Astrocyte of the cerebellum (primary cell): ENCODE data around the gene PDGFRB.

ENCODE experiments used
- DNase-seq: peaks from one replicate; pipeline ENCODE4 v3.0.0-alpha.2; 2011; ENCODE audit warnings: low read depth
- H3K4me3 ChIP-seq: 2 replicates; pipeline ENCODE4 v1.5.1; 2011; ENCODE audit warnings: mild to moderate bottlenecking, low read depth, low read length, moderate library complexity
- in situ Hi-C: cut with HindIII; loops from 2 replicates; pipeline ENCODE4 v1.10.0; 2017; ENCODE audit warnings: low sequenced_read_pairs
- TF ChIP-seq, protein P1 (sequence below): IDR thresholded peaks from 2 replicates; pipeline ENCODE4 v1.5.1; 2012; ENCODE audit warnings: low read length, low read depth, moderate library complexity, mild to moderate bottlenecking; ENCODE audit errors: missing control alignments

PDGFRB gene

DNA sequence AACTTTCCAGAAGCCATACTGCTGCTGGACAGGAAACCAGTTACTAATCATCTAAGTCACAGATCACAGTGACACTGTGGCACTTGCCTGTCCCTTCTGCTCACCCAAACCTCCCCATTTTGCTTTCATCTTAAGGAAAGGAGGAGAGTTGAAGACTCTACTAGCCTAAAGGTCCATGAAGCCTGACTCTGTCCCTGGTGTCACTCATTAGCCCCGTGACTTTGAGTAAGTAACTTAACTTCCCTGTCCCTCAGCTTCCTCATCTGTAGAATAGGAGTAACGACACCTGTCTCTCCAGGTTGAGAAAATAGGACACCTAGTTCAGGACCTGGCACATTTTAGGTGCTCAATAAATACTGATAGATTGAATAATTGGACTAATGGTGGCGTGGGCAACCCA is 33.7 kb upstream of the PDGFRB start:
- TF ChIP-seq, protein P1, sequence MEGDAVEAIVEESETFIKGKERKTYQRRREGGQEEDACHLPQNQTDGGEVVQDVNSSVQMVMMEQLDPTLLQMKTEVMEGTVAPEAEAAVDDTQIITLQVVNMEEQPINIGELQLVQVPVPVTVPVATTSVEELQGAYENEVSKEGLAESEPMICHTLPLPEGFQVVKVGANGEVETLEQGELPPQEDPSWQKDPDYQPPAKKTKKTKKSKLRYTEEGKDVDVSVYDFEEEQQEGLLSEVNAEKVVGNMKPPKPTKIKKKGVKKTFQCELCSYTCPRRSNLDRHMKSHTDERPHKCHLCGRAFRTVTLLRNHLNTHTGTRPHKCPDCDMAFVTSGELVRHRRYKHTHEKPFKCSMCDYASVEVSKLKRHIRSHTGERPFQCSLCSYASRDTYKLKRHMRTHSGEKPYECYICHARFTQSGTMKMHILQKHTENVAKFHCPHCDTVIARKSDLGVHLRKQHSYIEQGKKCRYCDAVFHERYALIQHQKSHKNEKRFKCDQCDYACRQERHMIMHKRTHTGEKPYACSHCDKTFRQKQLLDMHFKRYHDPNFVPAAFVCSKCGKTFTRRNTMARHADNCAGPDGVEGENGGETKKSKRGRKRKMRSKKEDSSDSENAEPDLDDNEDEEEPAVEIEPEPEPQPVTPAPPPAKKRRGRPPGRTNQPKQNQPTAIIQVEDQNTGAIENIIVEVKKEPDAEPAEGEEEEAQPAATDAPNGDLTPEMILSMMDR = no peak
- in situ Hi-C loops = no loop called here
- H3K4me3 ChIP-seq = no peak overlapping the region
- no peak for DNase-seq

DNA sequence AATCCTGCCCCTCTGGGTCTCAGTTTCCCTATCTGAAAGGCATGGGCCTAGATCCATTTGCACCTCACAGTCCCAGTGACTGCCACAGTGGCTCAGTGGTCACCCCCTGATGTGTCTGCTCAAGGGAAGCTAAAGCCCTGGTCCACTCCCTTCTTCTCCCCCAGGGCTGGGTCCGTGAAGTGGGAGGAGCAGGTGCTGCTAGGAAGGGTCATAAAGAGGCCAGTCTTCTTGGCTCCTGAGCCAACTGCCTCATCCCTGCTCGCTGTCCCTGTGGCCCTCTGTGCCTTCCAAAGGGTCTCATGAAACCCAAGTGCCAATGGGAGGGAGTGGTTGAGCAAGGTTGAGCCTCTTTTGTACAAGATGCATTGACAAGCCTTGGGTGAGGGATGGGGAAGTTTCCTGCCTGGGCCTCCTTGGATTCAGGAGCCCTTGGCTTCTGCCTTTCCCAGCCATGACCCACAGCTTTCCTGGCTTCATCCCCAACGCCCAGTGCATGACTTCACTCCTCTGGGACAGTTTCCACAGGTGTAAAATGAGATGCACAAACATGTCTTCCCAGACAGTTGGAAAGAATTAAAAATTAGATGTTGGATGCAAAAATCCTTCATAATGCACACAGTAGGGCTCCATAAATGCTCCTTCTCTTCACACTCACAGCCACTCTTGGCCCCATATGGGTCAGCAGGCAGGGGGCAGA is 32.6 kb upstream of the PDGFRB start:
- TF ChIP-seq, protein P1 = no peak
- no peak overlapping the region for H3K4me3 ChIP-seq
- in situ Hi-C loops = no loop called here
- DNase-seq = no peak

DNA sequence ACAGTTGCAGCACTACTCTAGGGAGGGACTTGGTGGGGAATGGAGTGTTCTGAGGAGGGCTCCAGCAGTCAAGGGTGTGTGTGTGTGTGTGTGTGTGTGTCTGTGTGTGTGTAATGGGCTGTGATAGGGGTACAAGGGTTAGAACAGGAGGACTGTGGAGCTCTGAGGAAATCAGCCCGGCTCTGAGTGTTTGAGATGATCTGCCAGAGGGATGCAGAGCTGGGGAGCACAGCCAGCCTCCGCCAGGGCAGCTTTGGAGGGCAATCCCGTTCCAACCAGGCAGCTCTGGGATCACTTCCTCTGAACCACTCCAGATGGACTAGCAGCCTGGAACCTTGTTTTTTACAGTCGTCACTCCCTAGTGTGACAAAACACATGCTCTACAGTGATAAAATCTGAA is 31.3 kb upstream of the PDGFRB start:
- DNase-seq = no peak
- TF ChIP-seq, protein P1 = no peak
- H3K4me3 ChIP-seq = no peak overlapping the region
- in situ Hi-C loops = no loop called here

DNA sequence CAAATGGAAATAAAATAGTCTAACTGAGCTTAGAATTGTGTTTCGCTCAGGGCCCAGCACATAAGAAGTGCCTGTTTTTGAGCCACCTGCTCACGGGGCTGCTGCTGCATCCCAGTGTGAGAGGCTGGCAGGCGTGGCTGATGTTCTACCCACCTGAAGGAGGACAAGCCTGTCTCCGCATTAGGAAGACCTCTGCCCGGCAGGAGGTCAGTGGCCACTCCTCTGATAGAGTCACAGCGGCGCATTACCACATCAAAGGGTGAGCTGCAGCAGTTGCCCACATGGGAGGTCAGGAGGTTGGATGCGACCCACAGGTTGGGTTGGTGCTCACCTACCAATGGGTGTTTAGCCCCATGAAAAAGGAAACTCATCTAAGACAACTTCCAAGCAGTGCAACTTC is 30.5 kb upstream of the PDGFRB start:
- in situ Hi-C loops = no loop called here
- TF ChIP-seq, protein P1 = no peak
- H3K4me3 ChIP-seq = no peak overlapping the region
- no peak for DNase-seq

DNA sequence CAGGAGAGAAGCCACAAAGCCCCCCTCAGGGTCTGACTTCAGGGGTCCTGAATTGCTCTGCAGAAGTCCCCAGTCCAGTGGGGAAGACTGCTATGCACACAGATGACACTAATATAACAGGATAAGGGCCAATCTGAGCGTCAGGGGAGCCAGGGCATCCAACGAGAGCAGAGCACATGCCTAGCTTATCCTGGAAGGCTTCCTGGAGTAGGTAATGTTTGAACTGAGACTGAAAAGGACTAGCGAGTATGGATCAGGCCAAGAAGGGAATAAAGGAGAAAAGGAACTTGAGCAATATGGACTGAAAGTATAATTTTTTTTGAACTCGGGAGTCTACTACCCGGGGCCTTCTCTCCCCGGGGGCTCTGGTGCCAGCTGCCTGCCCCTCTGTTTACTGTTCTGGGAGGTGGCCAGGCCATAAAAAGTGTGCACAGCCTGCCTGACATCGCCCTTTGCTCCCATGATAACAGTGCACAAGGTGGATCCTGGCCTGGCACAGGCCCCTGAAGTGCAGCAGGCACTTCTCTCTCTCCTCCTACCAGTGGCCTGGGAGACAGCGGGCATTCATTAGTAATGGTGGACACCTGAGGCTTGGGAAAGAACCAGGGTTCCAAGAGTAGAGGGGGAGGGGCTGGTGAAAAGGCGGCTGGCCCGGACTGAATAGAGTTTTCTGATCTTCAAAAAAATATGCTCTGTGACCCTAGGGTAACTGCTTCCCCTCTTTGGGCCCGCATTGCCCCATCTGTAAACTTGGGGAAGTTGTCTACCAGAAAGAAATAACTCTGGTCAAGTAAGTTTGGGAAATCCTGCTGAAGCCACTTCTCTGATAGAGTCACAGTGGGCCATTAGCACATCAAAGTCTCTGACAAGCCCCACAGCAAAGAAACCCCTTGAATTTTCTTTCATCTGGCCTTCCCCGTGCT is 29.6 kb upstream of the PDGFRB start:
- no peak overlapping the region for H3K4me3 ChIP-seq
- DNase-seq = no peak
- TF ChIP-seq, protein P1 = no peak
- in situ Hi-C loops = no loop called here

DNA sequence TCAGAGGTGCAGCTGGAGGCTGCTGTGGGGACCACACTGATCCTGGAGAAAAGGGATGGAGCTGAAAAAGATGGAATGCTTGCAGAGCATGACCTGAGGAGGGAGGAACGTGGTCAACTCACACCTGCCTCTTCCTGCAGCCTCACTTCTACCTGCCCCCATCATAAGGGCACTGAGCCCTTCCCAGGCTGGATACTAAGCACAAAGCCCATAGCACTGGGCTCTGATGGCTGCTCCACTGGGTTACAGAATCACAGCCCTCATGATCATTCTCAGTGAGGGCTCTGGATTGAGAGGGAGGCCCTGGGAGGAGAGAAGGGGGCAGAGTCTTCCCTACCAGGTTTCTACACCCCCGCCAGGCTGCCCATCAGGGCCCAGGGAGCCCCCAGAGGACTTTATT is 28.4 kb upstream of the PDGFRB start:
- TF ChIP-seq, protein P1 = no peak
- DNase-seq = no peak
- in situ Hi-C loops = no loop called here
- no peak overlapping the region for H3K4me3 ChIP-seq
